ENCODE data around the gene RNF207.

DNA sequence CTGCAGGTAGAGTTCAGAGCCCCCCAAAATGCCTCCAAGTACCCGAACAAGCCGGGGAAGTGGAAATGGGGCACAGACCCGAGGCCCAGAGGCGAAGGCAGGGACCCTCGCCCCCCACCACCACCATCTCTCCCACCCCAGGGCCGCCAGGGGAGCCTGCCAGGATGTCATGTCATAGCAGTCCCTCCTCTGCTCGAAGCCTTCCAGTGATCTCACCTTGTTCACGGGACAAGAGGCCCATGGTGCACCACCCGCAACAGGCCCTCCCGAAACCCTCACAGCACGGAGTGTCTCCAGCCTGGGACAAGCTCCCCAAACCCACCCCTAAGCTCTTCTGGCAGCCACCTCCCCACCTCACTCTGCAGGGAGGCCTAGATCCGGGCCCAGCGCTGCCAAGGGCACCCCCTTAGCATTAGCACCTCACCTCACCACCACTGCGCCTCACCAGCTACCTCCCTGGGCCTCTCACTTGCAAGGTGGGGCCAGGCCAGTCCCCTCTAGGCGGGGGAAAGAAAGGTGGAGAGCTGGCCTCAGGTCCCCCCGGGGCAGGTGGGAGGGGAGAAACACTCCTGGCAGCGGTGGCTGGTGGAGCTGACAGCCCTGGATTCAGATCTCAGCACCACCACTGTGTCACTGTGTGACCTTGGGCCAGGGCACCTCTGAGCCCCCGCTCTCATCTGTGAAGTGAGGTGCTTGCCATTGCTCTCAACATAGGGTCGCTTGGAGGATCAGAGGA, 39.1 kb upstream of the RNF207 start:
- TF ChIP-seq, protein P1, sequence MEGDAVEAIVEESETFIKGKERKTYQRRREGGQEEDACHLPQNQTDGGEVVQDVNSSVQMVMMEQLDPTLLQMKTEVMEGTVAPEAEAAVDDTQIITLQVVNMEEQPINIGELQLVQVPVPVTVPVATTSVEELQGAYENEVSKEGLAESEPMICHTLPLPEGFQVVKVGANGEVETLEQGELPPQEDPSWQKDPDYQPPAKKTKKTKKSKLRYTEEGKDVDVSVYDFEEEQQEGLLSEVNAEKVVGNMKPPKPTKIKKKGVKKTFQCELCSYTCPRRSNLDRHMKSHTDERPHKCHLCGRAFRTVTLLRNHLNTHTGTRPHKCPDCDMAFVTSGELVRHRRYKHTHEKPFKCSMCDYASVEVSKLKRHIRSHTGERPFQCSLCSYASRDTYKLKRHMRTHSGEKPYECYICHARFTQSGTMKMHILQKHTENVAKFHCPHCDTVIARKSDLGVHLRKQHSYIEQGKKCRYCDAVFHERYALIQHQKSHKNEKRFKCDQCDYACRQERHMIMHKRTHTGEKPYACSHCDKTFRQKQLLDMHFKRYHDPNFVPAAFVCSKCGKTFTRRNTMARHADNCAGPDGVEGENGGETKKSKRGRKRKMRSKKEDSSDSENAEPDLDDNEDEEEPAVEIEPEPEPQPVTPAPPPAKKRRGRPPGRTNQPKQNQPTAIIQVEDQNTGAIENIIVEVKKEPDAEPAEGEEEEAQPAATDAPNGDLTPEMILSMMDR (IDR thresholded peaks at IDR 0.05; ENCODE audit: poor library complexity, severe bottlenecking), result no peak
- no peak for TF ChIP-seq TAF1 (IDR thresholded peaks at IDR 0.05; ENCODE audit: low read depth)
- TF ChIP-seq SMC3 (conservative IDR thresholded peaks at IDR 0.05; ENCODE audit: poor library complexity), result no peak
- no peak for TF ChIP-seq RAD21 (conservative IDR thresholded peaks at IDR 0.05)
- TF ChIP-seq EZH2 (IDR thresholded peaks at IDR 0.05; ENCODE audit: borderline replicate concordance, insufficient read depth, low read length, poor library complexity, severe bottlenecking), result no peak
- TF ChIP-seq, protein P2, sequence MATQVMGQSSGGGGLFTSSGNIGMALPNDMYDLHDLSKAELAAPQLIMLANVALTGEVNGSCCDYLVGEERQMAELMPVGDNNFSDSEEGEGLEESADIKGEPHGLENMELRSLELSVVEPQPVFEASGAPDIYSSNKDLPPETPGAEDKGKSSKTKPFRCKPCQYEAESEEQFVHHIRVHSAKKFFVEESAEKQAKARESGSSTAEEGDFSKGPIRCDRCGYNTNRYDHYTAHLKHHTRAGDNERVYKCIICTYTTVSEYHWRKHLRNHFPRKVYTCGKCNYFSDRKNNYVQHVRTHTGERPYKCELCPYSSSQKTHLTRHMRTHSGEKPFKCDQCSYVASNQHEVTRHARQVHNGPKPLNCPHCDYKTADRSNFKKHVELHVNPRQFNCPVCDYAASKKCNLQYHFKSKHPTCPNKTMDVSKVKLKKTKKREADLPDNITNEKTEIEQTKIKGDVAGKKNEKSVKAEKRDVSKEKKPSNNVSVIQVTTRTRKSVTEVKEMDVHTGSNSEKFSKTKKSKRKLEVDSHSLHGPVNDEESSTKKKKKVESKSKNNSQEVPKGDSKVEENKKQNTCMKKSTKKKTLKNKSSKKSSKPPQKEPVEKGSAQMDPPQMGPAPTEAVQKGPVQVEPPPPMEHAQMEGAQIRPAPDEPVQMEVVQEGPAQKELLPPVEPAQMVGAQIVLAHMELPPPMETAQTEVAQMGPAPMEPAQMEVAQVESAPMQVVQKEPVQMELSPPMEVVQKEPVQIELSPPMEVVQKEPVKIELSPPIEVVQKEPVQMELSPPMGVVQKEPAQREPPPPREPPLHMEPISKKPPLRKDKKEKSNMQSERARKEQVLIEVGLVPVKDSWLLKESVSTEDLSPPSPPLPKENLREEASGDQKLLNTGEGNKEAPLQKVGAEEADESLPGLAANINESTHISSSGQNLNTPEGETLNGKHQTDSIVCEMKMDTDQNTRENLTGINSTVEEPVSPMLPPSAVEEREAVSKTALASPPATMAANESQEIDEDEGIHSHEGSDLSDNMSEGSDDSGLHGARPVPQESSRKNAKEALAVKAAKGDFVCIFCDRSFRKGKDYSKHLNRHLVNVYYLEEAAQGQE (IDR thresholded peaks at IDR 0.05; ENCODE audit: borderline replicate concordance), result no peak
- TF ChIP-seq POLR2AphosphoS5 (IDR thresholded peaks at IDR 0.05), result no peak
- TF ChIP-seq EP300 (conservative IDR thresholded peaks at IDR 0.05; ENCODE audit: poor library complexity, severe bottlenecking), result no peak
